ENCODE results near the gene STARD13.

Gene STARD13

DNA sequence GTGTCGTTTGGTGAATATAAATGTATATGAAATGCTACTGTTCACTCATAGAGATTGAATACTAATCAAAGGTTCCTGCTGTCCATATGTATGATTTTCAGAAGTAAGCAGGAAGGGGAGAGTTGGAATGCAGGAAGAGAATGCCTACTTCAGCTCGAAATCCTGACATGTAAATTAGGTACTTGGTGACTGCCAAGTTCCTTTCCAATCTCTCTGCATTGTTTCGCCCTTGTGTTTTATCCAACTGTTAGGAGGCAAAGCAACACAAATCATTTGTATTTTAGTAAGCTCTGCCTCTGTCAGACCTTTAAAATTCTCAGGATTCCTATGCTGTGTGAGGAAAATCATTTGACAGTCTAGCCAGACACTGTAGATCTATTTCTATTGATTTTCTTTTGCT, 9.0 kb downstream of the STARD13 start:
- no peak for DNase-seq (ENCODE audit: low spot score)

DNA sequence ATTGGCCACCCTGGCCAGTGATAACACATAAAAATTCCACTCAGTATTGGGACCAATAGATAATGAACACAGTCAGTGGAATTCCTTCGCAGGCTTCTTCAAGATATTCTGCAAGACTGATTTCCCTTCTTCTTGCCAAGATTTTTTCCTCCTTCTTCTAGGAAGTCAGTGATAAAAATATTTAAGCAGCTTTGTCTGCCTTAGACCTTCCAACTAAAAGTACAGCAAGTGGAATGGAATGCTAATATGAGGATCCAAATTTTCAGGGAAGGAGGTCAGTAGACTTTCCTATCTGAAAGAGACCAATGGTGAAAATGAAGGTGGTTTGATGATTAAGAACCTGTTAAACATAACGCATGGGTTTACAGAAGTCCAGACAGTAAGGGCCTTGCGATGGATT, 9.6 kb downstream of the STARD13 start:
- DNase-seq (ENCODE audit: low spot score), result peak; percentile 61

DNA sequence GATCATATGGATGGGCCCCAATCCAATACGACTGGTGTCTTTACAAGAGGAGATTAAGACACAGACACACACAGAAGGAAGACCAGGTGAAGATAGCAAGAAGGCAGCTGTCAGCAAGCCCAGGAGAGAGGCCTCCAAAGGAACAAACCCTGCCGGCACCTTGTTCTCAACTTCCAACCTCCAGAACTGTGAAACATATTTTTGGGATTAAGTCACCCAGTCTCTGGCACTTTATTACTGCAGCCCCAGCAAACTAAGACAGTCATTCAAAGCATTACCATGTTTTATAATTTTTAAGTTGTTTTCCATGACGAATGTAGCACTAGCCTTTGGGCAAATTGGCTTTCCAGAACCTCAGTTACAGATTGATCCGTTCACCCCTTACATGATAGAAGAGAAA, 11.3 kb downstream of the STARD13 start:
- DNase-seq (ENCODE audit: low spot score), result no peak

DNA sequence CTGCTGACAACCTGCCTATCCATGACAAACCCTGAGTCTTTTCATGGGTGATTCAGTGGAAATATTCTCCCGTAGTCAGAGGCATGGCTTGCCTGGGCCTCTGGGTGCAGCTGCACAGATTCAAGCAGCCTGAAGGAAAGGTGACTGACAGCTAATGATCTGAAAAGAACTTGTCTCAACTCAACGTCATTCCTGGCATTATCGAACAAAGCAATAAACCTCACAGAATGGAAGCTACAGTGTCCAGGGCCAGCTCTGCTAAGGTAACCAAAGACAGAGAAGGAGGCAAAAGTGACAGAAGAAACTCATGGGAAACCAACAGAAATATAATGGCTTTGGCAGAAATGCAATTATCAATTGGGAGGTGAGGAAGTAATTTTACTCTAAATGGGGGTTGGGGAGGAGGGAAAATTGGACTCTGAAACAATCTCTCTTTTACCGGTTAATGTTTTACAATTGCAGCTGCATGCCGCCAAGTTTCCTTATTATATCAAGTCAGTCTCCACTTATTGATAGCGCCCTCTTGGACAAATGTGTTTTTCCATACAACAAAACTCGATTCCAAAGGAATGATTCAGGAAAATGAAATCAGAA, 12.9 kb downstream of the STARD13 start:
- DNase-seq (ENCODE audit: low spot score), result no peak

DNA sequence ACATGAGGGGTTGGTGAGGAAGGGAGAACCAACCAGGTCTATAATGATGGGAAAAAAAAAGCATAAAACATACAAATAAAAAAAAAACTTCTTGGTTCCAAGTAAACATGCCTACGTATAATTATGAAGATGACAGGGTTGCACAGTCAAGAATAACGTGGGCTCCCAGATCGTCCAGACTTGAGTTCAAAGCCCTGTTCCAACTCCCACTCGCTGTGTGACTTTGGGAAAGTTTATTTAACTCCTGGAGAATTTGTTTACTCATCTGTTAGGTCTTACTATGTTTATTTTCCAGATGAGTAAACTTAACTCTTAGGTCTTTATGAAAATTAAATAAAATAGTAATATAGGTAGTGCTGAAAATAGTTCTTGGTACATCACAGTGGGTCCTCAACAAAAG, 13.8 kb downstream of the STARD13 start:
- DNase-seq (ENCODE audit: low spot score), result no peak

DNA sequence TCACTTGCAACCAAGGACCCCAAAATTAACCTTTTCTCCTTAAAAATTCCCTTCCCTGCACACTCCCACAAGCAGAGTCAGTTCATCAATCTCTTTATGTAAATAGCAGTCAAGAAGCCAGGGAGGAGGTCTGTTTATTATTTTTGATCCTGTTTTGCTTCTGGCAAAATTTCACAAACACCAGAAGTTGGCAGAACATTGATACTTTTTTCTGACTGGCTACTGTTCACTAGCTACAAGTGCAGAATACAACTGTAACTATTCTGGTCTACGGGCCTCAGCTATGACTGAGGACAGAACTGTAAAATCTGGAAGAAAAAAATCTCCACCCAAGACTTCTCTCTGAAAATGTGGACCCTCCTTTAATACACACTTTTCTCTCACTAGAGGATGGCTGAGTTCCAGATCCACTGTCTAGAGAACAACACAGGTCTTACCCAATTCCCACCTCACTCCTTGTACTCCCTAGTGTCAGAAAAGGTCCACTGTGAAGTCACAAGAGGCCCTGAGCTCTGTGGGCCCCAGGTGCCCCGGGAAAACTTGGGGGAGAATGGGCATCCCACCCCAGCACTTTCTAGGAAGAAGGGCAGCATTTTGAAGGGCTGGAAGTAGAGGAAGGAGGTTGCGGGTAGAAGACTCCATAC, 14.5 kb downstream of the STARD13 start:
- DNase-seq (ENCODE audit: low spot score), result no peak

DNA sequence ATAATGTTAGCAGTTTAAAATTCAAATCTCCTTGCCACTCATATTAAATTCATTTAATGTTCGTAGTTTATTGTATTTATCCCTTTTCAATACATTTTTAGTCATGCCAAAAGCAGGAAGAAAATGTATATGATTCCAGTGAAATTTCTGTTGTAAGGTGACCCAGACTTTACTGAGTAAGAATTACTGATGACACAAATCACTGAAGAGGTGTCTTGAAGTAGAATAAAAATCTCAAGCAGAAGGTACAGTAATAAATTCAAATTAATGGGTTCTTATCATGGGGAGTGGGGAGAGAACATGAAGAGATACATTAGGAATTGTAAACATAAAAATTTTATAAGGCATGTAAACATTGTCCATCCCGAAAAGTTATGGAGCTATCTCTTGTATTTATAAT, 19.9 kb downstream of the STARD13 start:
- DNase-seq (ENCODE audit: low spot score), result no peak

DNA sequence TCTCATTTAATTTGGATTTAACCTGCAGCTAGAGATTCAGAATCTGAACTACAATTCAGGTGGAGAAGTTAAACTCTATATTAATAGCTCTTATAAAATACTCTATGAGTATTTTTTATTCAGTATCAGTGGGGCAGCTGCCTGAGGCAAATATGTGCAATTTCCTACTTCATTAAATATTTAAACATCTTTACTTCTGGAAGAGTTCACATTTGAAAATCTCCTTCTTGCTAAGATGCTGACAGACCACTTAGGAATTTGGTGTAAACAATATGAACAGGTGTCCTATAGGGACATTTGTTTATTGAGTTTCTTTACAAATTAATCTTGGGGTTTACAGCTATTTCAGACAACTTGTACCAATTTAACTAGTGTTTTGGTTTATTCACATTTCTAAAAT, 20.4 kb downstream of the STARD13 start:
- no peak for DNase-seq (ENCODE audit: low spot score)

DNA sequence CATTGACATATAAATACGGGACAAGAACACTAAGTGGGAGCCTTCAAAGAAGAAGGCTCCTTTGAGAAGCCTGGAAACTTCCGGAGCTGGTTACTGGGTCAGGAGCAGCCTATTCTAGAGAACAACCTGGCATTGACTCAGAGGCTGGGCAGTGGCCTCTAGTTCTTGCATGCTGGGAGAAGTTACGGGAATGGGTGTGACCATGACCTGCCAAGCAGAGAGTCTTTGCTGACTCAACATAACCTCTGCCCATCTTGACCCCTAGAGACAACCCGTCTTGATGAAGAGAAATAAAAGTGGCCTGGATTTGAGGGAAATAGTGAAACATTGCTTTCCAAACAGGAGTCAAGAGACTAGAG, 21.0 kb downstream of the STARD13 start:
- DNase-seq (ENCODE audit: low spot score), result no peak

DNA sequence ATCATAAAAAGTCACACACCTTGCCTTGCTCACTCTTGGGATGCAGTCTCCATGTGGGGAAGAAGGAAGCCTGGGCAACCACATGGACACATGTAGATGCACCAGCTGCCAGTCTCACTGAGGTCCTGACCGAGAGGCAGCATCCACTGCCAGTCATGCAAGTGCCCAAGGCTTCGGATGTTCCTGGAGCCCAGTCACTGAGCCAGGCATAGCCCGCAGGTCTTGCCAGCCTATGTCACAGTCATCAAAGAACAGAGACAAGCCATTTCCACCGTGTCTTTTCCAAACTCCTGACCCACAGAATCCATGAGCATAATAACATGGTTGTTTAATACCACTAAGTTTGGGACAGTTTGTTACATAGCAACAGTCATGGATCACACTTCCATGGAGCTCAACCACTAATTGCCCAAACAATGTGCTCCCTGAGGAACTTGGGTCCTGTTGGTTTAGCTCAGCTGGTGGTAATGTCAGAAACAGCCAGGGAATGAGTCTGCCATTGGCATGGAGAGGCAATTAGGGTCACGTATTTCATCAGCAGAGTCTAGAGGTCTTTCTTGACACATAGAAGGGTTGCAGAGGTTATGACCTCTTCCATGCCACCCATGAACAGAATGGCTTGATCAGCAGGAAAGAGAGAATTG, 21.5 kb downstream of the STARD13 start:
- DNase-seq (ENCODE audit: low spot score), result no peak

DNA sequence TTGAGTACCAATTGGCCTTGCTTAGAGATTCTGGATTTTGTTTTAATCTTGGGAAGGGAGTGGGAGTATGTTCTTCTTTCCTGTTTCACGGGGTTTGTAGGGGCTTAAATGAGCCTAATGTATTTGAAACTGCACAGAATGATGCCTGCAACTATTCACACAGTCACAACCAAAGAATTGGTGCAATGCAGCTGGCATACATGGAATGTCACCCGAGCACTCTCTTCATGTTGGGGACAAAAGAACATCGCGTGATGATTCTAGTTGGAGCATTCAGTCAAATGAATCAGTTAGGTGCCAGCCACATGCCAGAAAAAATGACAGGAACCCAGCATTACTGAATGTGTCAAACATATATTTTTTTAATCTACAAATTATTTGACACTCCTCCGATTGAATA, 22.1 kb downstream of the STARD13 start:
- no peak for DNase-seq (ENCODE audit: low spot score)

DNA sequence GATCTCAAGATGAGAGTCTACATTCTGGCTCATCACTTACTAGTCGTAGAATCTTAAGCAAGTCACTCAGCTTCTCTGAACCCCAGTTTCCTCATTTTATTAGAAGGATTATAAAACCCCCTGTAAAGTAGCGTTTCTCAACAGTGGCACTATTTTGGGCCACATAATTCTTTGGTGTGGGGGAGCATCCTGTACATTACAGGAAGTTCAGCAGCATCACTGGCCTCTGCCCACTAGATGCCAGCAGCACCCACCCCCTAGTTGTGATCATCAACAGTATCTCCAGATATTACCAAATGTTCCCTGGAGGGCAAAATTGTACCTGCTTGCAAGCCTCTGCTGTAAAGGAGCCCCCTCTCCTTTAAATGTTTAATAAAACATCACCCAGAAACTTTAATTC, 22.6 kb downstream of the STARD13 start:
- no peak for DNase-seq (ENCODE audit: low spot score)

DNA sequence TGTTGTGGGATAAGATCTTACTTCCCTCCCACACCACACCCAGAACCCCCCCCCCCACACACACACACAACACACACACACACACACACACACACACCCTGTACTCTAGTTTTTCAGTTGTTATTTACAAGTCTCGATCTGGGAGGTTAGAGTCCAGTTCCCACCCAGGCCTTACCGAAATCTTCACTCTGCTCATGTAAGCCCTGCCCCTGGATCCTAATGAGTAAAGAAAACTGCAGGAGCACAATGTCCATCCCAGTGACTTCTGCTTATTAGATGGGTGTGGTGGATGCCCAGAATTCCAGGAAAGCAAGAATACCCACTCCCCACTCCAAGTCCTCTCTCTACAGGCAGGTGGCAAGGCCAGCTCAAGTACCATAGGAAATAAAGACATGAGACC, 23.0 kb downstream of the STARD13 start:
- no peak for DNase-seq (ENCODE audit: low spot score)

DNA sequence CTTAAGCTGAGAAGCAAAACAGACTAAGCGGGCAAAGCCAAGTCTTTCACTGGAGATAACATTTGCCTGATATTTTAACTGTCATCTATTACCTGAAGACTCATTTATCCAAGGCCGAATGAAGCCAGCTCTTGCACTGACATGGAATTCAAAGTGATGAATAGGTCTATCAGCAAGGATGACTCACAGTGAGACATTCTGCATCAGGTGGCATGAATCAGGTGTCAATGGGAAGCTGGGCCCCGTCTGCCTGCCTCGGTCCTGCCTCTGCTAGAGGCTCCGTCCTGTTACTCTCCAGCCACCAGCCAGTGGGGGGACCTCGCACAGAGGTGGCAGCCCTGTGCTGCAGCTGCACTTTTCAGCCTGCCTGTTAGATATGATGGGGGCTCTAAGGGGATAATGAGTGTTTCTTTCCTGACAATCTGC, 23.5 kb downstream of the STARD13 start:
- no peak for DNase-seq (ENCODE audit: low spot score)

DNA sequence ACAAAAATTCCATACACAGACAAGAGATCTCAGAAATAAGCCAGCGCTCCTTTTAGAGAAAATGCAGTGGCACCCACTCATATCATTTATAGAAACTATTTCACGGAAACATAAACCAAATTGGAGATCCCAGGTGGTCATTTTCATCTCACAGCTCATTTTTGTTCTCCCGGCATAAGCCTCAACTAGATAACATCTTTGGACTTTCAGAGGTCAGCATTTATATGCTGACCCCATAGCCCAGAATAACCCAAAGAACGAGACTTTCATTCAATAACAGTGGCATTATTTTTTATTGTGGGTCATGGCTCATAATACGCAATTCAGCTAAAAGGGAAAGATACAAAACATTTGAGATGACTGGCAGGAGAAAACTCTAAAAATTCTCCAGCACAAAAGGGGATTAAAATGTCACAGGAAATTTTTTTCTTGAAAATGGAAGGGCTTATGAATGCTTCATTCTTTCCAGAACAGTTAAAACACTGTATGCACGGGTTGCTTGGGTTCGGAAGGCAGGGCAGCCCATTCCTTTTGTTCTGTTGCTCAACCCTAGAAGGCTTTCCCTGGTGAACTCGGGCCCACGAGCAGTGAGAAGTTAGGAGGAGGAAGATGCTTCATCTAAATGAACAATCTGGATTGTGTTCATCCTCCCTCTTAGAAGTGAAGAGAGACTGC, 24.0 kb downstream of the STARD13 start:
- DNase-seq (ENCODE audit: low spot score), result no peak

DNA sequence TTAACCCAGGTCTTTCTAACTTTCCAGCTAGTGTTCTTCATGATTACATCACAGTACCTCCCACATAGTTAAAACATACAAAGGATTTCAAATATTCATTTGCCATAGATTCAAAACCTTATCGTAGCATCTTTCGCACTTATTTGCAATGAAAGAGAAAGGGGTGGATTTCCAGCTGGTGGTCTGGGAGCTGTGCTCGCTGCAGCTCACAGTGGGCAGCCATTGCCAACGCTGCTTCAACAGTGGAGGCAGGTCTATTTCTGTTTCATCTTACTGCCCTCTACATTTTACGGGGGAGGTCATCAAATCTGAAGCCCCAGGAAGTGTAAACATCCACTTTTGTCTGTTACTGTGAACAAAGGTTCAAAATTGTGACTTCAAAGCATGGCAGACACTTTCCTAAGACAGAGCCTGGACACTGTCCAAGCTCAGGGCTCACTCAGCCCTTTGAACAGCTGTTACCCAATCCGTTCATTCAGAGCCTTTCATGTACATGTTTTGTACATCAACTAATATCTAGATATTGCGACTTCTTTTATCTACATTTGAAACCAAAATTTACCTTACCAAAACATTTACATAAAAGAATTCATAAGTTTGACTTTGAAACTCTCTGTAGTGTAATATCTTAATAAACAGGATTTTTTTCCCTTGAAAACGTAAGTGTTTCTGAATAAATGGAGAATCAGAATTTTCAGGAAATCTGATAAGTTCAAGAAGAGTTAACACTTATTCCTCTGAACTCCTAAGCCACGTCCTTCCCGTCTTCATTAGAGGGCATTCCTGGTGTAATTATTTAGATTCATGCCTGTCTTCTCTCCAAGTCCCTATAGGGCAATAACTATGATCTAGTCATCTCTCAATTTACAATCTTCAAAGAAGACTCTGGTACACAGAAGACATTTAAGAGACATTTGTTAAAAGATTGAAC, 25.1 kb downstream of the STARD13 start:
- DNase-seq (ENCODE audit: low spot score), result no peak

DNA sequence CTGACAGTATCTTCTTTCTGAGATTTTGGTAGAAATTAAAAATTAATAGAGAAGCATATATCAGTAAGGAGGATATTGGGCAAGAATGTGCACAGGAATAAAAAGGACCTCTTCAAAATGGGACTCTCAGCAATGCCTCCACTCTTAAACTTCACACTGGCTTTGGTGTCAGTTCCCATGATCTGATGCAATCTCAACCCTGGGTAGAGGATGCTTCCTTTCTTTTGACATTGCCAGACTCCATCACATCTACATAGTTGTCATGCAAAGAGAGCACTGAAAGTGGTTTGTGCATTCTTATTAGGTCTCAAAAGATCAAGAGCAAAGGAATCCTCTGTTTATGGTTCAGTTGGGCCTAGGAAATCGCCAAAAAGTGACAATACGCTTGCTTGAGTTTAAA, 26.3 kb downstream of the STARD13 start:
- DNase-seq (ENCODE audit: low spot score), result no peak

DNA sequence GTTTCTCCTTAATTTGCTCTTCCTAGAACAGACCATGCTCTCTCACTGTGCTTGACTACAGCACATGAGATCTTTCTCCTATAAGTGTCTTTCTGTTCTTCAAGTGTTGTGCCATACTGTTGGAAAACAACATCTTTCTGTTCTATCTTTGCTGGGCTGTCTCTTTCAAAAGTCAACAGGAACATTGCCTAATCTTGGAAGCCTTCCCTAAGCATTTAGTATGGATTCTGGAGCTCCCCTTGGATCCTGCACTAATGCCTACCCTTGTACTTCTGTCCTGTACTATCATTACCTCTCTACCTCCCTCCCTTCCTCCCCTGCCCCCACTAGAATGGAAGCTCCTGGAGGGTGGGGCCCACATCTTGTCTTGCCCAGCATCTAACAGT, 26.8 kb downstream of the STARD13 start:
- DNase-seq (ENCODE audit: low spot score), result no peak

DNA sequence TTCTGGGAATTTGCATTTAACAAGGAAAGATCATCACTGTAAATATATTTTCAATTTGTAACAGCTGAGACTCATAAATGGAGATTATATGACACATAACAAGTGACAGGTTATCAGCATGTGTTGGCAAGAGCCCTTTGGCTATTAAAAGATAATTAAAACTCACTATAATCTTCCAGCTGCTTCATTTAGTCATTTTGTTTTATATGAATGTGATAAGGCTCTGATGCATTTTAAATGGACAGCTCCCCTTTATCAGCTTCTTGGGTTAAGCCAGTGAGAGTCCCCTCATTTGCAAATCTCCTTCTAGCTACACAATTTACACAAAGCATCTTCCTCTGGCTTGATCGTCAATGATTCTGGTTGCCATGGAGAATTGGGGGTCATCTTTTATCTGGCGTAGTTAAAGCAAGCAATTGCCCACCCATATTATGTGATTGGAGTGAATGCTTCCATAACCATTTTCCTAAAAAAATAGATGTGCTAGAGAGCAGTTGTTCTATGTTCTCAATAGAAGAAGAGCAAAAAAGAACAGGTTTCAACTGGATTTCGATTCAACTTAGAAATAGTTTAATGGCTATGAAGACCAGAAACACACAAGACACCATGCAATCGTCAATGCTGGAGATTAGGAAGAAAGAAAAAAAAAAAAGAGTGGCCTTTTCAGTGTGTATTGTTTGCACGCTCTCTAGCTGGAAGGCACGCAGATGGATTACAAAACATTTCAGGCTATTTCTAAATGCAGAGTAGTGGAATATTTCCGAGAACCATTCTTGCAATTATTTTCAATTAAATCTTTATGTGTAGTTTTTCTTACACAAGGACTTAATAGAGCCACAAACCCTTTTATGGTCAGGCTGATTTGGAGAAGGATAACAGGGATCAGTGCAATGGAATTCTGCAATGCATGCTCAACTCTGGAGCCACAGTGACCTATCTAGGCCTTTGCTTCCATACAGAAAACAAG, 27.4 kb downstream of the STARD13 start:
- peak; percentile 58 for DNase-seq (ENCODE audit: low spot score)

DNA sequence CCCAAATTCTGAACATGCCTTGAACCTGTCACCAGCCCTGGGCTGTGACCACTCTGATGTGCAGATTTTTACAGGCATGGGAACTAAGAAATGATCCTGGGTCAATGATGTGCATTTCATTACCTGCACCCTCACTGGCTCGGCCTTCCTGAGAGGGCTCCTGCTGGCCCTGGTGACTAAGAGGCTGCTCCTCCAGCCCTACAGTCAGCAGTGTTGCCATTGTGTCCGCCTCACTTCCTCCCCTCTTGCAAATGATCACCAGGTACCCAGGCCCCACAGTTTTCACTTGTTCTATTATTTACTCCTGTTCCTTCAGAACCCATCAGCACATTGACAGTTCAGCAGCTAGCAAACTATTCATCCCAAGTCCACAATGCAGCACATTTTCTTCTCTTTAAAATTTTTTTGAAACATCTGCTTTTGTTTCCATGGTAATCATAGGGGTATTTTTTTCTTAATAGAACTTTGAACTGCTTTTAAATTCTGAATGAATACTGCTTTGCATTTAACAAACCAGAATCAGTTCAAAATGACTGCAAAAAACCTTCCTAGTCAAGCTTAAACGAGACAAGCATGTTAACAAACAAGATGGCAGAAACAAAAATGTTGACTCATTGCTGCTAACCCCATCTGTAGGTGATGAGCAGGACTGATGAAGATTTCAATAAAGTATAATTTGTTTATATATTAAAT, 29.3 kb downstream of the STARD13 start:
- no peak for DNase-seq (ENCODE audit: low spot score)

Measured in AG08395 (cell line).